ENCODE measurements around the gene FSTL4.

- TF ChIP-seq CTCF (conservative IDR thresholded peaks at IDR 0.05; ENCODE audit: low read depth, low read length) (no peak), RAD21 (IDR thresholded peaks at IDR 0.05; ENCODE audit: low read length) (no peak), MAFK (IDR thresholded peaks at IDR 0.05; ENCODE audit: low read depth, low read length) (no peak)
Measured at GRCh38 chr5:133398646-133399101, 213.7 kb downstream of the FSTL4 start.

Measured in IMR-90 (cell line).